HepG2 (cell line): Measurements from ENCODE around the gene YBX2.

Experiments used
- DRAP1 ChIP-seq: IDR thresholded peaks from 2 replicates; pipeline ENCODE4 v1.6.1; 2016; ENCODE audit warnings: missing genetic modification reagents, missing compliant biosample characterization
- GABPA ChIP-seq, 2 experiments: IDR thresholded peaks; 2 replicates each; pipeline ENCODE4 v1.6.1; 2011 to 2016; ENCODE audit warnings: low read depth in 2 of 2, low read length in 1 of 2, missing biosample characterization in 1 of 2, missing genetic modification characterization in 1 of 2
- SIX4 ChIP-seq: sonication (generic); formaldehyde crosslinking; IDR thresholded peaks from 2 replicates; pipeline ENCODE4 v1.4.0; 2020; ENCODE audit warnings: missing genetic modification reagents

- TF ChIP-seq GABPA (IDR thresholded peaks at IDR 0.05; ENCODE audit: low read depth, low read length) (no peak), GABPA (CRISPR knock-in tag; IDR thresholded peaks at IDR 0.05; ENCODE audit: low read depth) (no peak), DRAP1 (CRISPR knock-in tag) (no peak), SIX4 (no peak)
Observed at GRCh38 chr17:7324438-7324779, 30.0 kb upstream of the YBX2 start.
